GM12873 (cell line): ENCODE measurements around the gene ZNF232.

ENCODE experiments used
- CTCF ChIP-seq: IDR thresholded peaks from 2 replicates; pipeline ENCODE4 v1.5.1; 2012; ENCODE audit warnings: low read depth, mild to moderate bottlenecking, moderate library complexity, low read length, control low read depth; ENCODE audit not compliant: insufficient read depth; ENCODE audit errors: missing control alignments

ZNF232 gene

GRCh38 chr17:5111402-5112204, at the start of gene ZNF232:
ZNF232 (minus strand) TSS chr17:5111878; CDS start chr17:5111822, 56 bp downstream.
- no peak for TF ChIP-seq CTCF

- TF ChIP-seq CTCF: no peak
Observed at GRCh38 chr17:5139458-5139732, 27.7 kb upstream of the ZNF232 start.

GRCh38 chr17:5138616-5139457, 27.2 kb upstream of the ZNF232 start:
- no peak for TF ChIP-seq CTCF

- no peak for TF ChIP-seq CTCF
Observed at GRCh38 chr17:5135726-5136579, 24.3 kb upstream of the ZNF232 start.

GRCh38 chr17:5133311-5133710, 21.6 kb upstream of the ZNF232 start:
- TF ChIP-seq CTCF: no peak

- TF ChIP-seq CTCF: no peak
Observed at GRCh38 chr17:5131146-5131715, 19.6 kb upstream of the ZNF232 start.
